ENCODE measurements around the gene EXOC3. TPM values are rescaled to one million over a fixed set of nuclear protein-coding genes. Genes with fewer than 3 reads are reported as not detected.
A peak's percentile ranks its signal among the peaks of the same experiment; 100 is the strongest.

EXOC3 gene
- total and polyA plus RNA-seq, 2 of the 4 experiments (the other 2 are of a cell fraction): 35.1 to 47.5 TPM

GRCh38 chr5:431001-431710 lies 11.8 kb upstream of the EXOC3 start (continued):
- TF ChIP-seq CTCF (conservative IDR thresholded peaks at IDR 0.05; ENCODE audit: low read depth, low read length): peak; percentile 61

- peaks cover 9% of the 10 kb centered on the region; the same call in 1 of the 2 replicates for H3K9me1 ChIP-seq (ENCODE audit: insufficient read depth, low read length)
- H2BK120ac ChIP-seq (ENCODE audit: low read depth, low read length): 0 out of 2 replicates have a peak overlapping the region, but pooled peaks have one; percentile 9
- CTCF ChIA-PET: no interaction called here
- H3K9me3 ChIP-seq (ENCODE audit: control insufficient read depth, insufficient read depth, low read length): no peaks in the 10 kb centered on the region
- H2AFZ ChIP-seq (replicated peaks; ENCODE audit: low read length, poor library complexity): no peak overlapping the region
- no peak overlapping the region for H2AK5ac ChIP-seq (ENCODE audit: low read depth, low read length)
- no TSS peak for BruUV-seq (replicated peaks)
- no CpG with 5 or more reads among the region's 4 CpGs for WGBS, 2 experiments (ENCODE audit: extremely low coverage in 2 of 2, insufficient read length in 1 of 2)
- H3K4me2 ChIP-seq (ENCODE audit: low read depth, low read length): no peak overlapping the region
- H3K4me3 ChIP-seq (ENCODE audit: insufficient read depth, low read depth, low read length): no peak overlapping the region
- H4K5ac ChIP-seq (ENCODE audit: low read depth, low read length): no peak overlapping the region
- dilution Hi-C loops (cut with HindIII; ENCODE audit: low sequenced_read_pairs, unreplicated experiment): no loop called here
- in situ Hi-C loops (cut with MboI; ENCODE audit: low sequenced_read_pairs): no loop called here
- H3K79me1 ChIP-seq (ENCODE audit: low read depth in 1 of 2, low read length in 2 of 2): peaks cover under 1 to 37% of the 10 kb centered on the region in 2 experiments; a peak in 3 of 4 replicates
- peaks cover 10% of the 10 kb centered on the region for H3K4me1 ChIP-seq (ENCODE audit: control insufficient read depth, insufficient read depth, low read length)
- H4K8ac ChIP-seq (ENCODE audit: low read depth in 2 of 2, low read length in 2 of 2): no peak overlapping the region
- no peak overlapping the region for H3K9ac ChIP-seq (ENCODE audit: low read depth, low read length)
- ATAC-seq (ENCODE audit: low read depth): no peak
- H2BK5ac ChIP-seq (ENCODE audit: low read depth, low read length, poor library complexity, severe bottlenecking): no peak overlapping the region
- H3K56ac ChIP-seq (ENCODE audit: extremely low read depth, insufficient read depth, low read length): no peak overlapping the region
- no peaks in the 10 kb centered on the region; the same call in 1 of the 2 replicates for H4K20me1 ChIP-seq (ENCODE audit: insufficient read depth, low read length)
- H3K27me3 ChIP-seq (ENCODE audit: control insufficient read depth, insufficient read depth, low read length): no peaks in the 10 kb centered on the region
- H3K23ac ChIP-seq (ENCODE audit: low read depth, low read length): no peak overlapping the region
- intact Hi-C loops (cut with micrococcal nuclease): loop anchor here (2.0 kb wide), 1 partner anchor 109 kb away; no protein-coding TSS in a partner anchor
- peaks cover 63% of the 10 kb centered on the region for H3K36me3 ChIP-seq (ENCODE audit: control insufficient read depth, insufficient read depth, low read length)
- no peak overlapping the region for H3K27ac ChIP-seq (ENCODE audit: insufficient read depth, low read length)
- POLR2A ChIA-PET (ENCODE audit: unreplicated experiment): no interaction called here
- H3K4ac ChIP-seq (ENCODE audit: low read depth, low read length): 0 out of 2 replicates have a peak overlapping the region, but pooled peaks have one; percentile 25
- H4K91ac ChIP-seq (ENCODE audit: insufficient read depth, low read depth, low read length): no peak overlapping the region
- H2AK9ac ChIP-seq (replicated peaks; ENCODE audit: low read depth, low read length, poor library complexity): no peak overlapping the region
- no peak overlapping the region for H2BK20ac ChIP-seq (ENCODE audit: low read depth, low read length)
- H3K14ac ChIP-seq (replicated peaks; ENCODE audit: low read depth, low read length): no peak overlapping the region
- no peak overlapping the region for H2BK15ac ChIP-seq (ENCODE audit: low read depth, low read length)
- DNase-seq: no peak
- no peak overlapping the region for H3K18ac ChIP-seq (ENCODE audit: low read depth, low read length)
- no peak for TF ChIP-seq SMC3 (IDR thresholded peaks at IDR 0.05; ENCODE audit: low read depth, low read length)
- TF ChIP-seq CTCF (conservative IDR thresholded peaks at IDR 0.05; ENCODE audit: low read depth, low read length): no peak
- TF ChIP-seq POLR2A (IDR thresholded peaks at IDR 0.05; ENCODE audit: low read depth, low read length): no peak
- TF ChIP-seq RFX5 (IDR thresholded peaks at IDR 0.05; ENCODE audit: low read depth, low read length): no peak
- no peak for TF ChIP-seq ELK1 (IDR thresholded peaks at IDR 0.05; ENCODE audit: borderline replicate concordance, low read depth, low read length)
- no peak for TF ChIP-seq RCOR1 (IDR thresholded peaks at IDR 0.05; ENCODE audit: insufficient replicate concordance, low read length)
- TF ChIP-seq USF2 (IDR thresholded peaks at IDR 0.05; ENCODE audit: low read depth, low read length): no peak
- TF ChIP-seq NFE2L2 (IDR thresholded peaks at IDR 0.05; ENCODE audit: low read depth, low read length): no peak
- TF ChIP-seq MAFK (IDR thresholded peaks at IDR 0.05; ENCODE audit: low read depth, low read length): no peak
These were observed 11.3 kb upstream of the EXOC3 start for GRCh38 chr5:431711-432050.
